HL-60 (cell line): ENCODE results near the gene PTPRK.

Experiments
- CTCF ChIP-seq: IDR thresholded peaks from one replicate; pipeline ENCODE4 v1.5.1; 2011; ENCODE audit warnings: low read length, control low read depth, inconsistent platforms; ENCODE audit not compliant: insufficient read depth
- GABPA ChIP-seq: IDR thresholded peaks from 2 replicates; pipeline ENCODE4 v1.6.1; 2012; ENCODE audit warnings: low read depth
- POLR2AphosphoS5 ChIP-seq: IDR thresholded peaks from 2 replicates; pipeline ENCODE4 v1.6.1; 2012; ENCODE audit warnings: low read depth

DNA sequence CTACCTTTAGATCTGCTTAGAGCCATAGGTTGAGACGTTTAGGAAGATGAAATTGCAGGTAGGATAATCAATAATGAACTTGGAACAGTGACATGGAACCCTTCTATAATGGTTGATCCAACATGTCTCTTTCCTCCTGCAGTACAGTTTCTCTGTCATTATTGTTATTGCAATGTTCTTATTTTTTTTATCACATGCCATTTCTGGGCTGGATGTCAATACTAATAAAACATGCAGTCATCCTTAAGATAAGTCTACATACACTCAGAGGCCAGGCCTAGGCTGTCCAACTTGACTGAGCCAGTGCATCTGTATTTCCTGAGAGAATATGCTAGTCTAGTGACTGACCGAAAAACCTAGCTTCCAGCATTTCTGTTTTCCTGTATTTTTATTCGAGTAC is 544.3 kb downstream of the PTPRK start:
- TF ChIP-seq POLR2AphosphoS5 (no peak), CTCF (no peak), GABPA (no peak)
